Kidney (tissue), 14 donors: ENCODE measurements around the gene TNRC18. TPM values are rescaled to one million over a fixed set of nuclear protein-coding genes. Genes with fewer than 3 reads are reported as not detected.

Source experiments
- DNase-seq, 5 donors: peaks; one replicate each; pipeline ENCODE4 v3.0.0-alpha.2; 2013 to 2020
- FAIRE-seq: peaks from 2 replicates; lab custom pipeline; 2012; peaks lifted over from hg19 to GRCh38; lab: Jason Lieb, UNC
- H3K27ac ChIP-seq, 2 donors: one replicate each; pipeline ENCODE4 v1.7.0; 2013; ENCODE audit warnings: low read depth in 2 of 2, low read length in 2 of 2, inconsistent platforms in 1 of 2
- H3K27me3 ChIP-seq: one replicate; pipeline ENCODE4 v1.7.1; 2013; ENCODE audit warnings: low read length, inconsistent platforms; ENCODE audit not compliant: control insufficient read depth, insufficient read depth
- H3K36me3 ChIP-seq, 3 donors: one replicate each; pipeline versions ENCODE4 v1.7.0 to v1.7.1; 2013; ENCODE audit warnings: low read length in 3 of 3, control low read depth in 1 of 3, inconsistent platforms in 1 of 3; ENCODE audit not compliant: insufficient read depth in 3 of 3, control insufficient read depth in 2 of 3
- H3K4me1 ChIP-seq, 3 donors: one replicate each; pipeline versions ENCODE4 v1.7.0 to v1.7.1; 2013; ENCODE audit warnings: low read length in 3 of 3, inconsistent platforms in 1 of 3, low read depth in 1 of 3; ENCODE audit not compliant: control insufficient read depth in 2 of 3, insufficient read depth in 2 of 3
- H3K4me3 ChIP-seq, 3 donors: one replicate each; pipeline versions ENCODE4 v1.7.0 to v1.8.1; 2013; ENCODE audit warnings: low read length in 3 of 3, control low read depth in 1 of 3, inconsistent platforms in 1 of 3
- H3K9ac ChIP-seq, 3 donors: one replicate each; pipeline versions ENCODE4 v1.7.0 to v1.7.1; 2013; ENCODE audit warnings: low read length in 3 of 3, control low read depth in 1 of 3, inconsistent platforms in 1 of 3
- H3K9me3 ChIP-seq, 3 donors: one replicate each; pipeline versions ENCODE4 v1.7.0 to v1.7.1; 2013; ENCODE audit warnings: low read length in 3 of 3, control low read depth in 1 of 3, inconsistent platforms in 1 of 3; ENCODE audit not compliant: control insufficient read depth in 2 of 3, insufficient read depth in 1 of 3
- intact Hi-C: fragments of 100-400 bp; cut with DNase I; formaldehyde crosslinking; loops from one replicate; pipeline ENCODE4 v1.11.1; 2022
- polyA plus RNA-seq: library from polyadenylated mRNA; stranded (reverse); fragments of 350-450 nt; fragmentation: Illumina TruSeq; extraction: RNeasy Lipid Tissue Mini Kit (QIAGEN cat#74804); gene quantifications from one replicate; pipeline ENCODE4 v1.2.3, GENCODE V29; 2014; ENCODE audit warnings: low read depth, low replicate concordance; ENCODE audit not compliant: insufficient read depth
- total RNA-seq: library from RNA; stranded (reverse); fragmentation: NEBNext Ultra II Directional; extraction: Animal tissue kit (Norgen Biotek cat#: 25700); gene quantifications from one replicate; pipeline ENCODE4 v1.2.1, GENCODE V29; 2021
- TF ChIP-seq, protein P1 (sequence below): IDR thresholded peaks from 3 replicates; pipeline ENCODE4 v1.5.1; 2012; ENCODE audit warnings: mild to moderate bottlenecking, moderate library complexity, borderline replicate concordance; ENCODE audit not compliant: insufficient read depth; ENCODE audit errors: extremely low read depth
- donor health status: control.
- donor health status: control.
- donor health status: control.
- donor health status: control.
- donor health status: control.
- donor health status: DM: yes; HTN: yes; CAD: no.
- donor health status: Normal renal cell carcinoma (clear cell type).

TNRC18 gene
- total and polyA plus RNA-seq, 2 donors from 2014 or later = 12.5 to 125 TPM

DNA sequence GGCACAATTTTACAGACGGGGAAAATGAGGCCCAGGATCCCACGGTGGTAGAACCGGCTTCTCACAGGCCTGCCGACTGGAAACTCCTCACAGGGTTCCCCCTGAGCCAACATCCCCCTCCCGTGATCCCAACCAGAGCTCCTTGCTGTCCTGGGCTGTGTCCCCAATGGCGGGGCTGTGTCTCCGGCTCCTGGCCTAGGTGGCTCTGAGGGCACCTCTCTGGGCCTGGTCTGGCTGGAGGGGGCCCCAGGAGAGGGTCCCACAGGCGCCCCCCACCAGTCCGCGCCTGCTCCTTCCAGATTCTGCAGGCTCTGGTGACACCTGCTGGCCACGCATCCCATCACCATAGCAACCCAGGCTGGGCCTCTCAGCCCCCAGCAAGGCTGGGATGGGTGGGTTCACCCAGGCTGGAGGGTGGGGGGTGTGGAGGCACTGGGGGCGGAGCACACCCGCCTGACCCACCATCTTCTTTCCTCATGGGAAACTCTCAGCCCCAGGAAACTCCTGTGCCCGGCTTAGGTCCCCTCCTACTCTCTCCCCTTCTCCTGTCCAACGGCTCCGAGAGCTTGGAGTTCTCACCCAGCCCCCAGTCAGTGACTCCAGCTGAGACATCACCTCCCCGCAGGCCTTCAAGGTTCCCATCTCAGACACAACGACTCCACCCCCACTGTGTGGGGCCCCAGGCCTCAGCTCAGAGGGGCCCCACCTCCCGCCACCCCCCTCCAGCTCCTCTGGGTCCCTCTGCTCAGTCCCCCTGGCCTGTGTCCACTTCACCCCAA, 27.1 kb upstream of the TNRC18 start:
- DNase-seq = peak; percentile 82 to 88 (median 83)
- Histone ChIP-seq H3K9me3 (no peaks in the 10 kb centered on the region), H3K27ac (no peak overlapping the region), H3K36me3 (no peaks in the 10 kb centered on the region), H3K27me3 (no peaks in the 10 kb centered on the region), H3K4me1 (no peaks in the 10 kb centered on the region), H3K9ac (no peak overlapping the region), H3K4me3 (no peak overlapping the region)
- TF ChIP-seq, protein P1, sequence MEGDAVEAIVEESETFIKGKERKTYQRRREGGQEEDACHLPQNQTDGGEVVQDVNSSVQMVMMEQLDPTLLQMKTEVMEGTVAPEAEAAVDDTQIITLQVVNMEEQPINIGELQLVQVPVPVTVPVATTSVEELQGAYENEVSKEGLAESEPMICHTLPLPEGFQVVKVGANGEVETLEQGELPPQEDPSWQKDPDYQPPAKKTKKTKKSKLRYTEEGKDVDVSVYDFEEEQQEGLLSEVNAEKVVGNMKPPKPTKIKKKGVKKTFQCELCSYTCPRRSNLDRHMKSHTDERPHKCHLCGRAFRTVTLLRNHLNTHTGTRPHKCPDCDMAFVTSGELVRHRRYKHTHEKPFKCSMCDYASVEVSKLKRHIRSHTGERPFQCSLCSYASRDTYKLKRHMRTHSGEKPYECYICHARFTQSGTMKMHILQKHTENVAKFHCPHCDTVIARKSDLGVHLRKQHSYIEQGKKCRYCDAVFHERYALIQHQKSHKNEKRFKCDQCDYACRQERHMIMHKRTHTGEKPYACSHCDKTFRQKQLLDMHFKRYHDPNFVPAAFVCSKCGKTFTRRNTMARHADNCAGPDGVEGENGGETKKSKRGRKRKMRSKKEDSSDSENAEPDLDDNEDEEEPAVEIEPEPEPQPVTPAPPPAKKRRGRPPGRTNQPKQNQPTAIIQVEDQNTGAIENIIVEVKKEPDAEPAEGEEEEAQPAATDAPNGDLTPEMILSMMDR = peak; percentile 70
- intact Hi-C loops = no loop called here
- no peak for FAIRE-seq

DNA sequence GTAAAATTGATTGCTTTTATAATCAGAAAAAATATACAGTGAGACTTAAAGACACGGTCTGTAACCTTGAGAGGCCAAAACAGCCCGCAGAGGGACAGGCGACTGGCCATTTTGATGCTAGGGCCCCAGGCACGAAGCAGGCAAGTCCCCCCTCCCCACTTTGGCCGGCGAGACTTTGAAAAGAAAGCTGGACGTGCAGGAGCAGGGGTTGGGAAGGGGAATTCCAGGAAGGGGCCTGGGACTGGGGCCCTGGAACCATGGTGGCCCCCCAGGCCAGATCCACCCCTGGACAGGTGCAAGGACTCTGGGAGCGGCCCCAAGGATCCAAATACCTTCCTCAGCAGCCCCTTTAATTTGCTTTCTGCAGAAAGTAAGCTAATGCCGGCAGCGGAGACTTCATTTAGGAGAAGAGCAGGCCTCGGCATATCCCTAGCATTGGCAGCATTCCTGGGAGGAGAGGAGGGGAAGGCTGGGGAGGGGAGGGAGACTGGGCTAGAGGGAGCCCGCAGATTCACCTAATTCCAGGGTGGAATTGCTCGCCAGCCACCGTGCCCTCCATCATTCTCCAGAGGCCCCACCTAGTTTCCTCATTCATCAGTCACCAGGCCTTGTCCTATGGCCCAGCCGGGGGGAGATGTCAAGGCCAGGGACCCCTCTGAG, 24.9 kb upstream of the TNRC18 start:
- intact Hi-C loops = no loop called here
- Histone ChIP-seq H3K27ac (no peak overlapping the region), H3K4me3 (no peak overlapping the region), H3K9ac (no peak overlapping the region), H3K9me3 (no peaks in the 10 kb centered on the region), H3K4me1 (no peaks in the 10 kb centered on the region), H3K36me3 (no peaks in the 10 kb centered on the region), H3K27me3 (no peaks in the 10 kb centered on the region)
- TF ChIP-seq, protein P1 = no peak
- no peak for FAIRE-seq
- peak in 1 of 5 donors; percentile 69 for DNase-seq

DNA sequence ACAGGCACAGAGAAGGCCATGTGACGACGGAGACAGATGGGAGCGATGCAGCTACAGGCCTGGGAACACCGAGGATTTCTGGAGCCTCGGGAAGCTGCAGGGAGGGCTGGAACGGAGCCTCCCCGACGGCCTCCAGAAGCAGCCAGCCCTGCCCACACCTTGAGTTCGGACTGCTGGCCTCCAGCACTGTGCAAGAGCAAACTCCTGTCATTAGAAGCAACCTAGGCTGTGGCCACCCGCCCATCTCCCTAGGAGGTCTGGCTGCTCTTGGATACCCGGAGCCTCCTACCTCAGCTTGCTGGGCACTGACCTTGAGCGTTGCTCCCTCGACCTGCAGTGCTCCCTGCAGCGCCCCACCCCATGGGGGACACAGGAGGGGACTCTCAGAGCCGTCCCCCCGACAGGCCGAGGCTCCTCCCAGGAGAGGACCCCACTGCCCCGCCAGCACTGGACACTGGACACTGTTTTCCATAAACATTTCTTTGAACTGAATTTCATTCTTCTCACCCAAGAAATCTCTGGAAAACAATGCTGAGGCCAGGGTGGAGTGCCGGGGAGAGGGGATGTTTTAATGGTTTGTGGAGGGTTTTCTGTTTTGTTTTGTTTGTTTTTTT, 22.5 kb upstream of the TNRC18 start:
- Histone ChIP-seq H3K9ac (no peak overlapping the region), H3K4me1 (no peaks in the 10 kb centered on the region), H3K4me3 (no peak overlapping the region), H3K27me3 (no peaks in the 10 kb centered on the region), H3K9me3 (no peaks in the 10 kb centered on the region), H3K27ac (no peak overlapping the region), H3K36me3 (no peaks in the 10 kb centered on the region)
- intact Hi-C loops = no loop called here
- FAIRE-seq (no peak), DNase-seq (peak in 1 of 5 donors; percentile 39)
- TF ChIP-seq, protein P1 = no peak
